Fibroblast of villous mesenchyme (primary cell): ENCODE measurements around the gene CHI3L1. TPM values are rescaled to one million over a fixed set of nuclear protein-coding genes. Genes with fewer than 3 reads are reported as not detected.

Source experiments
- DNase-seq: peaks from one replicate; pipeline ENCODE4 v3.0.0-alpha.2; 2010; ENCODE audit warnings: low read depth
- H3K4me3 ChIP-seq: 2 replicates; pipeline ENCODE4 v1.5.1; 2011; ENCODE audit warnings: low read depth, mild to moderate bottlenecking, low read length
- CTCF ChIP-seq: IDR thresholded peaks from 2 replicates; pipeline ENCODE4 v1.5.1; 2012; ENCODE audit warnings: low read depth, mild to moderate bottlenecking, low read length; ENCODE audit not compliant: insufficient read depth
- total RNA-seq: library from RNA; depleted of rRNA; stranded (reverse); fragments of >200 nt; gene quantifications from 2 replicates; pipeline ENCODE4 v1.2.3, GENCODE V29; 2012

The CHI3L1 gene
- total RNA-seq, 1 donor: 136 TPM

- TF ChIP-seq CTCF: no peak
- no peak for DNase-seq
- no peak overlapping the region for H3K4me3 ChIP-seq
These were observed 21.2 kb upstream of the CHI3L1 start for GRCh38 chr1:203207751-203208150.

- no peak for TF ChIP-seq CTCF
- no peak for DNase-seq
- no peak overlapping the region for H3K4me3 ChIP-seq
These were observed 19.7 kb upstream of the CHI3L1 start for GRCh38 chr1:203206129-203206687.

GRCh38 chr1:203204756-203205155 lies 18.3 kb upstream of the CHI3L1 start:
- no peak for TF ChIP-seq CTCF
- peak; percentile 88 for DNase-seq
- H3K4me3 ChIP-seq: no peak overlapping the region

- H3K4me3 ChIP-seq: no peak overlapping the region
- no peak for TF ChIP-seq CTCF
- DNase-seq: peak; percentile 99
These were observed 16.1 kb upstream of the CHI3L1 start for GRCh38 chr1:203202431-203203245.

- no peak overlapping the region for H3K4me3 ChIP-seq
- no peak for TF ChIP-seq CTCF
- DNase-seq: no peak
These were observed 15.2 kb upstream of the CHI3L1 start for GRCh38 chr1:203201516-203202205.

GRCh38 chr1:203200916-203201315 lies 14.4 kb upstream of the CHI3L1 start:
- H3K4me3 ChIP-seq: no peak overlapping the region
- no peak for TF ChIP-seq CTCF
- peak; percentile 4 for DNase-seq
